Stomach smooth muscle (tissue), 2 donors: Measurements from ENCODE around the gene DENND10.
"Not testable (repeated sequence)": the region's sequence is repeated elsewhere in the genome, so short reads cannot be mapped to it uniquely, and the experiment has no call there.

Experiments used
- H3K27ac ChIP-seq: one replicate; pipeline ENCODE4 v1.7.0; 2013; ENCODE audit warnings: mild to moderate bottlenecking, low read length, inconsistent platforms
- H3K27me3 ChIP-seq, 2 donors: one replicate each; pipeline ENCODE4 v1.7.0; 2013; ENCODE audit warnings: low read length in 2 of 2; ENCODE audit not compliant: insufficient read depth in 2 of 2, control insufficient read depth in 1 of 2
- H3K36me3 ChIP-seq, 2 donors: one replicate each; pipeline ENCODE4 v1.7.0; 2013; ENCODE audit warnings: low read length in 2 of 2; ENCODE audit not compliant: control insufficient read depth in 2 of 2, insufficient read depth in 2 of 2
- H3K4me1 ChIP-seq: one replicate; pipeline ENCODE4 v1.7.0; 2013; ENCODE audit warnings: low read length; ENCODE audit not compliant: control insufficient read depth, insufficient read depth
- H3K4me3 ChIP-seq, 2 donors: one replicate each; pipeline ENCODE4 v1.7.0; 2013; ENCODE audit warnings: low read length in 2 of 2
- H3K9ac ChIP-seq, 2 donors: one replicate each; pipeline ENCODE4 v1.7.0; 2013; ENCODE audit warnings: low read length in 2 of 2, mild to moderate bottlenecking in 1 of 2
- H3K9me3 ChIP-seq, 2 donors: one replicate each; pipeline ENCODE4 v1.7.0; 2013; ENCODE audit warnings: low read length in 2 of 2; ENCODE audit not compliant: control insufficient read depth in 2 of 2
- donor health status: healthy.
- donor health status: Pancreatic carcinoma.

The DENND10 gene

GRCh38 chr10:119174109-119174508 lies 70.2 kb downstream of the DENND10 start:
- Histone ChIP-seq H3K4me3 (no peak overlapping the region), H3K27me3 (no peaks in the 10 kb centered on the region), H3K4me1 (peaks cover 14% of the 10 kb centered on the region), H3K36me3 (peaks cover 29 to 31% of the 10 kb centered on the region in 2 donors), H3K9ac (no peak overlapping the region), H3K27ac (no peak overlapping the region), H3K9me3 (no peaks in the 10 kb centered on the region)

DNA sequence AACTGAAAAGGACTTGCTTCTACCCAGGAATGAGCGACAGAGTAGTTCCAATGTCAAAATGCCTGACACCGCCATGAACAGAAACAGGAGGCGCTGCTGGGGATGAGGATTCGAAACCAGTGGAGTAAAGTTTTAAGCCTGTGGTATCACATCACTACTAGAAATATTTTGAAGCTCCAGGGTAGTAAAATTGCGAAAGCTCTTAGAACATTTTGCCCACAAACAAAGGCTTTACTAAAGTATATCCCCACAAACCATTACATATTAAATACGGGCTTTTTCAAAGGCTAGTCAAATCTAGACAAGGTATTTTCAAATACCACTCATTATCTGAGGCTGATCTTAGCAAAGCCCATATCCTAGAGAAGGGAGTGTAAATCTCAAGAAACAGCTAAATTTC lies 72.3 kb downstream of the DENND10 start:
- H3K36me3 ChIP-seq: peaks cover 18 to 23% of the 10 kb centered on the region in 2 donors
- H3K9me3 ChIP-seq: no peaks in the 10 kb centered on the region
- no peak overlapping the region for H3K9ac ChIP-seq

GRCh38 chr10:119177708-119178371 lies 73.9 kb downstream of the DENND10 start:
- no peaks in the 10 kb centered on the region for H3K27me3 ChIP-seq
- H3K9ac ChIP-seq: peak overlapping the region; percentile 93 to 95
- peak overlapping the region; percentile 94 to 100 for H3K4me3 ChIP-seq
- peak overlapping the region; percentile 68 for H3K27ac ChIP-seq
- H3K4me1 ChIP-seq: peaks cover 16% of the 10 kb centered on the region
- peaks cover 8 to 9% of the 10 kb centered on the region in 2 donors for H3K36me3 ChIP-seq
- no peaks in the 10 kb centered on the region for H3K9me3 ChIP-seq

More for the DNA sequence above, 72.3 kb downstream of the DENND10 start:
- Histone ChIP-seq H3K4me3 (no peak overlapping the region), H3K4me1 (peaks cover 16% of the 10 kb centered on the region), H3K27me3 (no peaks in the 10 kb centered on the region), H3K27ac (no peak overlapping the region)

- no peaks in the 10 kb centered on the region for H3K9me3 ChIP-seq
- peak within 1 kb of the TSS; percentile 94 to 100 for H3K4me3 ChIP-seq
- H3K27me3 ChIP-seq: no peaks in the 10 kb centered on the region
- peak within 1 kb of the TSS; percentile 68 for H3K27ac ChIP-seq
- H3K4me1 ChIP-seq: peaks cover 16% of the 10 kb centered on the region
- H3K9ac ChIP-seq: peak within 1 kb of the TSS; percentile 93 to 95
- H3K36me3 ChIP-seq: peaks cover 6% of the 10 kb centered on the region in 2 donors
These were observed 74.6 kb downstream of the DENND10 start, which contains the start of gene PRDX3 for GRCh38 chr10:119178372-119179119. Gene PRDX3, minus strand, starts transcription at chr10:119178812. Its CDS starts 22 bp downstream, at chr10:119178790.

GRCh38 chr10:119180850-119181400 lies 77.0 kb downstream of the DENND10 start:
- H3K4me3 ChIP-seq, H3K27me3 ChIP-seq, H3K36me3 ChIP-seq, H3K9ac ChIP-seq, H3K9me3 ChIP-seq, H3K27ac ChIP-seq: not testable (repeated sequence)
- peaks cover 16% of the 10 kb centered on the region for H3K4me1 ChIP-seq

DNA sequence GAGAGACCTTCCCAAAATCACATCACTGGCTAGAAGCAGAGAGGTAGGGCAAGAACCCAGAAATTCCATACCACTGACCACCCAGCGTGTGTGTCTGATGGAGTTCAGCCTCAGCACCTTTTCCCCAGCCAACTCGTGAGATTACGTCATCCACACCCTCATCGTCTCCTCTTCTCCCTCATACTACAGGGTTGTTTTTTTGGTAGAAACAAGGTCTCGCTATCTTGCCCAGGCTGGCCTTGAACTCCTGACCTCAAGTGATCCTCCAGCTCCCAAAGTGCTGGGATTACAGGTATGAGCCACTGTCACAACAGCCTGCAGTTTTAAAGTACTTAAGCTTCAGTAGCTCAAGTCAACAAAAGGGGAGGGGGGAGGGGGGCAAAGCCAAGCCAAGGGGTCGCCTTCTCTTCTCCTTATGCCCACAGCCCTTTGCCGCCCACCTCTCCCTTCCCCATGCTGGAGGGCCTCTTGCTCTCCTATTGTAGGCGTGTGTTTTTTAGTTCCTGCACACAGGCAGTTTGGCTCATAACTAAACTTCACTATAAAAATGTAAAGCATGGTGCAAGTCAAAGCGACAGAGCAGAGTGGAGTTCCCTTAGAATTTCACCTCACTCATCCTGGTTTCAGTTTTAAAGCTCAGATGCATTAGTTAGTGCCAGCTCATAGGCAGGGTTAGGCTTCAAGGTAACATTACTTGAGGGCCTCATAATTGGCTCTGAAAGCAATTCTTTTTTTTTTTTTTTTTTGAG lies 79.9 kb downstream of the DENND10 start:
- Histone ChIP-seq H3K36me3 (no peaks in the 10 kb centered on the region), H3K9me3 (no peaks in the 10 kb centered on the region), H3K27ac (no peak overlapping the region), H3K4me1 (peaks cover 2% of the 10 kb centered on the region), H3K27me3 (no peaks in the 10 kb centered on the region), H3K9ac (no peak overlapping the region), H3K4me3 (no peak overlapping the region)
